ENCODE measurements around the gene TRMT1L. TPM values are rescaled to one million over a fixed set of nuclear protein-coding genes. Genes with fewer than 3 reads are reported as not detected.

TRMT1L gene
- total RNA-seq, 1 donor from 2014 or later, result 21.6 TPM

DNA sequence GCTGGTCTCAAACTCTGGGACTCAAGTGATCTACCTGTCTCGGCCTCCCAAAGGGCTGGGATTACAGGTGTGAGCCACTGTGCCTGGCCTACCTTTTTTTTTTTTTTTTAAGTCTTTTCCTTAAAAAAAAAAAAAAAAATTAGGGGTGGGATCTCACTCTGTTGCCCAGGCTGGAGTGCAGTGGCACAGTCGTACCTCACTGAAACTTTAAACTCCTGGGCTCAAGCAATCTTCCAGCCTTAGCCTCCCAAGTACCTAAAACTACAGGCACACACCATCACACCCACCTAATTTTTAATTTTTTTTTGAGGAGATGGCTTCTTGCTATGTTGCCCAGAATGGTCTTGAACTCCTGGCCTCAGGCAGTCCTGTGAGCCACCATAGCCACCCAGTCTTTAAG is 72.9 kb downstream of the TRMT1L start:
- TF ChIP-seq, protein P1, sequence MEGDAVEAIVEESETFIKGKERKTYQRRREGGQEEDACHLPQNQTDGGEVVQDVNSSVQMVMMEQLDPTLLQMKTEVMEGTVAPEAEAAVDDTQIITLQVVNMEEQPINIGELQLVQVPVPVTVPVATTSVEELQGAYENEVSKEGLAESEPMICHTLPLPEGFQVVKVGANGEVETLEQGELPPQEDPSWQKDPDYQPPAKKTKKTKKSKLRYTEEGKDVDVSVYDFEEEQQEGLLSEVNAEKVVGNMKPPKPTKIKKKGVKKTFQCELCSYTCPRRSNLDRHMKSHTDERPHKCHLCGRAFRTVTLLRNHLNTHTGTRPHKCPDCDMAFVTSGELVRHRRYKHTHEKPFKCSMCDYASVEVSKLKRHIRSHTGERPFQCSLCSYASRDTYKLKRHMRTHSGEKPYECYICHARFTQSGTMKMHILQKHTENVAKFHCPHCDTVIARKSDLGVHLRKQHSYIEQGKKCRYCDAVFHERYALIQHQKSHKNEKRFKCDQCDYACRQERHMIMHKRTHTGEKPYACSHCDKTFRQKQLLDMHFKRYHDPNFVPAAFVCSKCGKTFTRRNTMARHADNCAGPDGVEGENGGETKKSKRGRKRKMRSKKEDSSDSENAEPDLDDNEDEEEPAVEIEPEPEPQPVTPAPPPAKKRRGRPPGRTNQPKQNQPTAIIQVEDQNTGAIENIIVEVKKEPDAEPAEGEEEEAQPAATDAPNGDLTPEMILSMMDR (conservative IDR thresholded peaks at IDR 0.05), result no peak
- peaks cover 37% of the 10 kb centered on the region for H3K36me3 Mint-ChIP-seq
- H3K4me3 Mint-ChIP-seq, result no peak overlapping the region
- peaks cover 4% of the 10 kb centered on the region for H3K9me3 Mint-ChIP-seq
- H3K27ac Mint-ChIP-seq, result no peak overlapping the region
- DNase-seq (ENCODE audit: extremely low spot score, unreplicated experiment), result no peak
- H3K27me3 Mint-ChIP-seq, result no peaks in the 10 kb centered on the region
- H3K4me1 Mint-ChIP-seq (ENCODE audit: unreplicated experiment), result no peaks in the 10 kb centered on the region

DNA sequence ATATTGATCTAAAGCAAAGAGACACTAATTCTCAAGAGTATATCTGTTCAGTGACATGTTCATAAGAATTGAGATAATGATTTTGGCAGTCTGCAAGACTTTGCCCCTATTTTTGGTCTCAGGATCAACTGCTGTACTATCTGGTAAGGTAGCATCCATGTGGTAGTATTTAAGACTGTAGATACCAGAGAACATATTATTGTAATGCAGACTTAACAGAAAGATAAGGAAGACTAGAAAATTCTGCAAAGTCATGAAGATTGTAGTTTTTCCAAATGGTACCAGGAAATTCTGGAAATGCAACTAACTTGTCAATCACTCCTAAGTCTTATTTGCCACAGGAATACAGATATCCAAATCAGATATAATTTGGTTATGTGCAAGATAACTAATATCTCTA is 76.3 kb downstream of the TRMT1L start:
- Mint-ChIP-seq H3K4me1 (ENCODE audit: unreplicated experiment) (no peaks in the 10 kb centered on the region), H3K36me3 (peaks cover 26% of the 10 kb centered on the region), H3K27me3 (no peaks in the 10 kb centered on the region), H3K9me3 (peaks cover 4% of the 10 kb centered on the region), H3K4me3 (no peak overlapping the region), H3K27ac (no peak overlapping the region)
- DNase-seq (ENCODE audit: extremely low spot score, unreplicated experiment), result no peak
- TF ChIP-seq, protein P1 (conservative IDR thresholded peaks at IDR 0.05), result no peak

DNA sequence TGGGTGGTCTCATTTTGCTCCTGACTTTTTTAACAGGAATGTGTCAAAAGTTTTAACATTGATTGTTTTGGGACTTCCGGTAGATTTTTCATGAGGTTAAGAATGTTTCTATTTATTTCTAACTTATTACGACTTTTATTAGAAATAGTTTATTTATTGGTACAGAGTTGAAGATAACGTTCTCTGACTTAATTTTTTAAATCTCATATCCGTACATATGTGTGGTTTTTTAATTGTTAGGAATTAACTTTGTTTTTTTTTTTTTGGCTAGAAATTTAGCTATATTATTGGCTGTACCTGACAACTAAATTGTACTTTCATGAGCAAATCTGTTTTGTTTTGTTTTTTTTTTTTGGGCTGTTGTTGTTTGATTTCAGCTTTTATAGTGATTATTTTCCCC is 79.4 kb downstream of the TRMT1L start:
- Mint-ChIP-seq H3K4me3 (no peak overlapping the region), H3K27ac (no peak overlapping the region), H3K36me3 (peaks cover 25% of the 10 kb centered on the region), H3K27me3 (no peaks in the 10 kb centered on the region), H3K4me1 (ENCODE audit: unreplicated experiment) (no peaks in the 10 kb centered on the region), H3K9me3 (peaks cover 4% of the 10 kb centered on the region)
- DNase-seq (ENCODE audit: extremely low spot score, unreplicated experiment), result no peak
- TF ChIP-seq, protein P1 (conservative IDR thresholded peaks at IDR 0.05), result no peak

DNA sequence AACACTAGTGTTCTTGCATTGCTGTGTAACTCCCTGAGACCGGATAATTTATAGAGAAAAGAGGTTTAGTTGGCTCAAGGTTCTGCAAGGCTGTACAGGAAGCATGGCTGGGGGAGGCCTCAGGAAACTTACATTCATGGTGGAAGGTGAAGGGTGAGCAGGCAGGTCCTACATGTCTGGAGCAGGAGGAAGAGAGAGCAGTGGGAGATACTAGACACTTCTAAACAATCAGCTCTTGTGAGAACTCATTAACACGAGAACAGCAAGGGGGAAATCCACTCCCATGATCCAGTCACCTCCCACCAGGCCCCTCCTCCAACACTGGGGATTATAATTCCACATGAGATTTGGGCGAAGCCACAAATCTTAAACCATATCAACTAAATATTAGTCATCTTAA is 81.3 kb downstream of the TRMT1L start:
- Mint-ChIP-seq H3K4me3 (no peak overlapping the region), H3K9me3 (no peaks in the 10 kb centered on the region), H3K36me3 (peaks cover 29% of the 10 kb centered on the region), H3K27ac (no peak overlapping the region), H3K4me1 (ENCODE audit: unreplicated experiment) (no peaks in the 10 kb centered on the region), H3K27me3 (no peaks in the 10 kb centered on the region)
- no peak for DNase-seq (ENCODE audit: extremely low spot score, unreplicated experiment)
- TF ChIP-seq, protein P1 (conservative IDR thresholded peaks at IDR 0.05), result no peak

DNA sequence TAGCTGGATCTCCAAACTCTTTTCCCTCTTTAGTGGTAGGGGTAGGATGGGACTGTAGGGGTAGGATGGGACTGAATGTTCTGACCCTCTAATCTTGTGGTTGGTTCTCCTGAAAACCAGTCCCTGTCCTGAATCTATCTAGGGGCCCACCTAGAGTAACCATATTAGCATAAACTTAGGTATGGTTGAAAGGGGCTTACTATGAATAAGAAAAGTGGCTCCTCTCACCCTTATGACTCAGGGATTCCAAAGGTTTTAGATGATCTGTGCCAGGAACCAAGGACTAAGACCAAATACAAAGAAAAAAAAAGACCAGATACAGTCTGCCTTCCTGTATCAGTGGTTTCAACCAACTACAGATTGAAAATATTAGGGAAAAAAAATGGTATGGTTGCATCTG is 82.4 kb downstream of the TRMT1L start:
- Mint-ChIP-seq H3K4me1 (ENCODE audit: unreplicated experiment) (no peaks in the 10 kb centered on the region), H3K36me3 (peaks cover 22% of the 10 kb centered on the region), H3K4me3 (no peak overlapping the region), H3K27me3 (no peaks in the 10 kb centered on the region), H3K9me3 (no peaks in the 10 kb centered on the region), H3K27ac (no peak overlapping the region)
- TF ChIP-seq, protein P1 (conservative IDR thresholded peaks at IDR 0.05), result no peak
- no peak for DNase-seq (ENCODE audit: extremely low spot score, unreplicated experiment)

DNA sequence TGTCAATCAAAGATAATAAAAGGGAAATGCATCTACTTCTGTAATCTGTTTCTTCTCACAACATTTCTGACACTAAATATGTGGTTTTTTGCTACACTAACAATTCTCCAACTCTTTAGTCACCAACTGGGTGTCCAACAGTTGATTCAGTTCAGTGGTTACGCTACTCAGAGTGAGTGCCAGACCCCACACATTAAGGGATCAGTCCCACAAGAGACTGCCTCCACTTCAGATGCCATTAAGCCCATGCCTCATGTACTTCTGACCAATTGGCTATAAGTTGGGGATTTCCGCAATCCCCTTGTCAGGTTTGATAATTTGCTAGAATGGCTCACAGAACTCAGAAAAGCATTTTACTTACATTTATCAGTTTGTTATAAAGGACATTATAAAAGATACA is 83.0 kb downstream of the TRMT1L start:
- Mint-ChIP-seq H3K4me1 (ENCODE audit: unreplicated experiment) (no peaks in the 10 kb centered on the region), H3K4me3 (no peak overlapping the region), H3K9me3 (no peaks in the 10 kb centered on the region), H3K27me3 (no peaks in the 10 kb centered on the region), H3K27ac (no peak overlapping the region), H3K36me3 (peaks cover 22% of the 10 kb centered on the region)
- DNase-seq (ENCODE audit: extremely low spot score, unreplicated experiment), result no peak
- TF ChIP-seq, protein P1 (conservative IDR thresholded peaks at IDR 0.05), result no peak

Data from type B pancreatic cell (in vitro differentiated cells).